Parathyroid adenoma (tissue), 2 donors: ENCODE data around the gene MGAT3.
A peak's percentile ranks its signal among the peaks of the same experiment; 100 is the strongest.

Experiments
- H2AFZ ChIP-seq: fragments of 300-600 bp; sonication (generic); one replicate; pipeline ENCODE4 v1.7.0; 2017; ENCODE audit warnings: antibody characterized with exemption, mild to moderate bottlenecking
- H3K27ac ChIP-seq: fragments of 300-600 bp; sonication (generic); one replicate; pipeline ENCODE4 v1.7.0; 2017
- H3K27me3 ChIP-seq: fragments of 300-600 bp; sonication (generic); one replicate; pipeline ENCODE4 v1.7.0; 2017; ENCODE audit warnings: low read length; ENCODE audit not compliant: control insufficient read depth, insufficient read depth
- H3K36me3 ChIP-seq: fragments of 300-600 bp; sonication (generic); one replicate; pipeline ENCODE4 v1.7.0; 2017; ENCODE audit warnings: low read length; ENCODE audit not compliant: control insufficient read depth, insufficient read depth
- H3K4me1 ChIP-seq: fragments of 300-600 bp; sonication (generic); one replicate; pipeline ENCODE4 v1.7.0; 2017; ENCODE audit warnings: control low read depth
- H3K4me2 ChIP-seq: fragments of 300-600 bp; sonication (generic); one replicate; pipeline ENCODE4 v1.7.0; 2017; ENCODE audit warnings: low read length
- H3K4me3 ChIP-seq: fragments of 300-600 bp; sonication (generic); one replicate; pipeline ENCODE4 v1.7.0; 2017; ENCODE audit warnings: low read depth, low read length
- H3K79me2 ChIP-seq: fragments of 300-600 bp; sonication (generic); one replicate; pipeline ENCODE4 v1.7.0; 2017; ENCODE audit warnings: control low read depth
- H3K9ac ChIP-seq: fragments of 300-600 bp; sonication (generic); one replicate; pipeline ENCODE4 v1.7.0; 2017; ENCODE audit warnings: mild to moderate bottlenecking
- H3K9me3 ChIP-seq: fragments of 300-600 bp; sonication (generic); one replicate; pipeline ENCODE4 v1.7.0; 2017; ENCODE audit warnings: low read length; ENCODE audit not compliant: control insufficient read depth
- TF ChIP-seq, protein P1 (sequence below): fragments of 300-600 bp; sonication (generic); IDR thresholded peaks from one replicate; pipeline ENCODE4 v1.7.0; 2017; ENCODE audit warnings: antibody characterized with exemption, mild to moderate bottlenecking
- donor health status: primary hyperparathyroidism.

MGAT3 gene

DNA sequence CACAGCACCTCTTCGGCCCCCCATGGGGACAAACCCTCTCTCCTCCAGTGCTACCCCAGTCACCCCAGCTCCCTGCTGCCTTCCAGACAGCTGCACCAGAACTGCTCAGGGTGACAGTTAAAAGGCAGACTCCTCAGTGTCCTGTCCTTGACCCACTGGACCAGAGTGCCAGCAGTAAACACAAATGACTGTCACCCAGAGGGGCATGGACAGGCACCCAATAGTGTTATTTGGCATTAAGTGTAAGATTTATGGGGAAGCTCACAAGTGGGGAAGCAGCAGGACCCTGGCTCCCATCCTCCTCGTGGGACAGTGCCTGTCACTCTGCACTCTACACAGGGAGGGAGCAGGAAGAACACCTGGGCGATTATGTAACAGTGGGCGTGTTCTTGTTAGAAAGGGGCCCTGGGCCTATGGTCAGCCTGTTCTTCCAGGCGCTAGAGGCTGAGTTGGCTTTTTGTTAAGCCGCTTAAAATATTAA, 70.7 kb downstream of the MGAT3 start:
- Histone ChIP-seq H3K27ac (peak overlapping the region; percentile 90), H3K36me3 (no peaks in the 10 kb centered on the region), H3K9ac (no peak overlapping the region)

DNA sequence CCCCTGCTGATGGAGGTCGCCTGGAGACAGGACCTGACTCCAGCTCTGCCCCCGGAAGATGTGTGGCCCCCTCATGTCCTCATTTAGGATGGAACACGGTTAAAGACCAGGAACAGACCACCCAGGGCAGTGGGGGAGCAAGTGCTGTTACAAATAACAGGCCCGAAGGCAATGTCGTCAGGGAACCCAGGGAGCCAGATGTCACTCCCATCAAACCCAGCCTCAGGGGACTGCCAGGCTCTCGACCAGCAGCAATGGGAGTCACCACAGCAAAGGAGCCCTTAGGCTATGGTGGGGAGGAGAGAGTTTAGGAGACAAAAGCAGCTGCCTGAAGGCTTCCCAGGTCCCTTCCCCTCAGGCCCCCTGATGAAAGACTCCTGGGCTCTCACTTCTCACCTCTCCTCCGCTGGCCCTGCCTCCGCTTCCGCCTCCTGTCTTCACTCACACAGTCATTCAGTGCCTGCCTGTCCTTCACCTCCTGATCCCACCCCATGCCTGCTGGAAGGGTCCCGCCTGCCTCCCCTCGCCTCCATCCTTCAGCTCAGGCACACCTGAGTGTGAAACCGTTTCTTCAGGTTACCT, 71.4 kb downstream of the MGAT3 start:
- peak overlapping the region; percentile 90 for H3K27ac ChIP-seq
- peaks cover 5% of the 10 kb centered on the region for H3K79me2 ChIP-seq
- no peak overlapping the region for H3K9ac ChIP-seq
- peak overlapping the region; percentile 45 for H3K4me3 ChIP-seq
- no peaks in the 10 kb centered on the region for H3K9me3 ChIP-seq
- TF ChIP-seq, protein P1, sequence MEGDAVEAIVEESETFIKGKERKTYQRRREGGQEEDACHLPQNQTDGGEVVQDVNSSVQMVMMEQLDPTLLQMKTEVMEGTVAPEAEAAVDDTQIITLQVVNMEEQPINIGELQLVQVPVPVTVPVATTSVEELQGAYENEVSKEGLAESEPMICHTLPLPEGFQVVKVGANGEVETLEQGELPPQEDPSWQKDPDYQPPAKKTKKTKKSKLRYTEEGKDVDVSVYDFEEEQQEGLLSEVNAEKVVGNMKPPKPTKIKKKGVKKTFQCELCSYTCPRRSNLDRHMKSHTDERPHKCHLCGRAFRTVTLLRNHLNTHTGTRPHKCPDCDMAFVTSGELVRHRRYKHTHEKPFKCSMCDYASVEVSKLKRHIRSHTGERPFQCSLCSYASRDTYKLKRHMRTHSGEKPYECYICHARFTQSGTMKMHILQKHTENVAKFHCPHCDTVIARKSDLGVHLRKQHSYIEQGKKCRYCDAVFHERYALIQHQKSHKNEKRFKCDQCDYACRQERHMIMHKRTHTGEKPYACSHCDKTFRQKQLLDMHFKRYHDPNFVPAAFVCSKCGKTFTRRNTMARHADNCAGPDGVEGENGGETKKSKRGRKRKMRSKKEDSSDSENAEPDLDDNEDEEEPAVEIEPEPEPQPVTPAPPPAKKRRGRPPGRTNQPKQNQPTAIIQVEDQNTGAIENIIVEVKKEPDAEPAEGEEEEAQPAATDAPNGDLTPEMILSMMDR = no peak
- peak overlapping the region; percentile 19 for H2AFZ ChIP-seq
- H3K27me3 ChIP-seq = no peaks in the 10 kb centered on the region
- no peaks in the 10 kb centered on the region for H3K36me3 ChIP-seq
- H3K4me1 ChIP-seq = peaks cover 32% of the 10 kb centered on the region
- H3K4me2 ChIP-seq = peak overlapping the region; percentile 44

More for the DNA sequence above, 70.7 kb downstream of the MGAT3 start:
- TF ChIP-seq, protein P1 = no peak
- H3K4me1 ChIP-seq = peaks cover 38% of the 10 kb centered on the region
- H3K9me3 ChIP-seq = no peaks in the 10 kb centered on the region
- H3K4me3 ChIP-seq = no peak overlapping the region
- H3K79me2 ChIP-seq = peaks cover 5% of the 10 kb centered on the region
- no peak overlapping the region for H2AFZ ChIP-seq
- H3K4me2 ChIP-seq = peak overlapping the region; percentile 44
- H3K27me3 ChIP-seq = no peaks in the 10 kb centered on the region

DNA sequence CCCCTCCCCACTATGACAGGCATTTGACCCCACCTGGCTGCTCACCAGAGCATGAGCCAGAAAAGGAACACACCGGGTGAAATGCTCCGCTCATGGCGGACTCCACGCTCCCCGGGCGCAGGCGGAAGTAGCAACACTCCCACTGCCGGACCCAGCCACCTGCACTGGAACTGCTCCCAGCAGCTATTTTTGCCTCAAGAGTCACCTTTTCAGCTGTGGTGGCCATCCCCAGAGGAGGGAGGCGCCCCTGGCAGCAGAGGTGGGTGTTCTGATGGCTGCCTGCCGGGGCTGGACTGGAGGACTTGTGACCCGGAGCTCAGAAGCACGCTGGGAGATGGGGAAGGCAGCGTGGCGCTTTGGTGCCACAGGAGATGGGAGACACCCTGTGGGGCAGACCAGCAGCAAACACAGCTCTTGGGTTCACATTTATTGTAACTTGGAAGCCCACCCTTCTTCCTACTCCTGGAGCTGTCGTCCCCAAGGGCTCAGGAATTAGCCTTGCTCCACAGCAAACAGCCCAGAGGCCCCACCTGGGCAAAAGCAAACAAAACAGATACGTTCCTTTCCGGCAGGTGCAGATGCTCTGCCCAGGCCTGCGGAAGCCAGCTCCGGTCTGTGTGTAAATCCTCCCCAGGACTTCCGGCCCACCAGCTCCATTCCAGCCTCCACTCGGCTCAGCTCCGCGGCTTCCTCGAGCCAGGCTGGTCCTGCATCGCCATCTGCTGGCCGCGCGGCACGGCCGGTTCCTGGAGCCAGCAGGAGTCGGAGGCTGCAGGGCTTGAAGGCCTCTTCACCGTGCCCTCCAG, 72.1 kb downstream of the MGAT3 start:
- TF ChIP-seq, protein P1 = peak; percentile 91
- Histone ChIP-seq H3K4me1 (peaks cover 32% of the 10 kb centered on the region), H2AFZ (peak overlapping the region; percentile 19), H3K79me2 (peaks cover 5% of the 10 kb centered on the region), H3K4me2 (peak overlapping the region; percentile 44), H3K4me3 (peak overlapping the region; percentile 45), H3K36me3 (no peaks in the 10 kb centered on the region), H3K9me3 (no peaks in the 10 kb centered on the region), H3K27me3 (no peaks in the 10 kb centered on the region), H3K9ac (no peak overlapping the region), H3K27ac (peak overlapping the region; percentile 90)

- H2AFZ ChIP-seq = no peak overlapping the region
- peaks cover 27% of the 10 kb centered on the region for H3K4me1 ChIP-seq
- peak overlapping the region; percentile 45 for H3K4me3 ChIP-seq
- H3K27me3 ChIP-seq = no peaks in the 10 kb centered on the region
- H3K36me3 ChIP-seq = no peaks in the 10 kb centered on the region
- peak overlapping the region; percentile 90 for H3K27ac ChIP-seq
- TF ChIP-seq, protein P1 = no peak
- H3K9me3 ChIP-seq = no peaks in the 10 kb centered on the region
- peaks cover 2% of the 10 kb centered on the region for H3K79me2 ChIP-seq
- no peak overlapping the region for H3K9ac ChIP-seq
- peak overlapping the region; percentile 24 for H3K4me2 ChIP-seq
Measured at GRCh38 chr22:39529487-39529851, 72.7 kb downstream of the MGAT3 start.
